Lower lobe of right lung (tissue), 2 donors: Measurements from ENCODE around the gene PCDH1. TPM values are rescaled to one million over a fixed set of nuclear protein-coding genes. Genes with fewer than 3 reads are reported as not detected.
"Not testable (repeated sequence)": the region's sequence is repeated elsewhere in the genome, so short reads cannot be mapped to it uniquely, and the experiment has no call there.

Experiments used
- ATAC-seq, 2 donors: fragments of 200-7000 bp; cut with Tn5 transposase; one replicate each; pipeline ENCODE4 v1.9.1; 2020 to 2022; ENCODE audit warnings: mild to moderate bottlenecking in 2 of 2, moderate library complexity in 2 of 2
- DNase-seq: peaks from one replicate; pipeline ENCODE4 v3.0.0-alpha.2; 2020
- H3K27ac ChIP-seq: fragments of 200-600 bp; one replicate; pipeline ENCODE4 v1.8.0; 2022
- H3K27me3 ChIP-seq: fragments of 200-600 bp; one replicate; pipeline ENCODE4 v1.8.0; 2022; ENCODE audit warnings: low read depth
- H3K36me3 ChIP-seq: fragments of 200-600 bp; one replicate; pipeline ENCODE4 v1.8.0; 2022; ENCODE audit warnings: mild to moderate bottlenecking
- H3K4me1 ChIP-seq: fragments of 200-600 bp; one replicate; pipeline ENCODE4 v1.8.0; 2022
- H3K4me3 ChIP-seq: fragments of 200-600 bp; one replicate; pipeline ENCODE4 v1.8.0; 2022; ENCODE audit warnings: mild to moderate bottlenecking
- H3K9me3 ChIP-seq: fragments of 200-600 bp; one replicate; pipeline ENCODE4 v1.8.0; 2022
- CTCF ChIP-seq: fragments of 200-600 bp; IDR thresholded peaks from one replicate; pipeline ENCODE4 v1.8.0; 2022; ENCODE audit warnings: antibody characterized with exemption, mild to moderate bottlenecking
- intact Hi-C: fragments of 100-400 bp; cut with DNase I; formaldehyde crosslinking; loops from one replicate; pipeline ENCODE4 v1.11.0; 2022
- total RNA-seq: library from RNA; stranded (reverse); fragmentation: NEBNext Ultra II Directional; extraction: Animal tissue kit (Norgen Biotek cat#: 25700); gene quantifications from one replicate; pipeline ENCODE4 v1.2.1, GENCODE V29; 2021
- donor health status: DM: no; HTN: yes; CAD: no; lungs with severe emphysema.

Gene PCDH1
- total RNA-seq, 1 donor from 2014 or later: 55.7 TPM

- no peak overlapping the region for H3K27ac ChIP-seq
- intact Hi-C loops: no loop called here
- no peak for TF ChIP-seq CTCF
- no peaks in the 10 kb centered on the region for H3K36me3 ChIP-seq
- ATAC-seq (peak in 1 of 2 donors; percentile 39), DNase-seq (no peak)
- H3K27me3 ChIP-seq: no peaks in the 10 kb centered on the region
- no peaks in the 10 kb centered on the region for H3K9me3 ChIP-seq
- no peaks in the 10 kb centered on the region for H3K4me1 ChIP-seq
- H3K4me3 ChIP-seq: no peak overlapping the region
Measured at GRCh38 chr5:141898448-141899049, 20.3 kb upstream of the PCDH1 start.

- Histone ChIP-seq H3K27me3 (no peaks in the 10 kb centered on the region), H3K4me3 (no peak overlapping the region), H3K9me3 (no peaks in the 10 kb centered on the region), H3K4me1 (no peaks in the 10 kb centered on the region), H3K27ac (no peak overlapping the region), H3K36me3 (no peaks in the 10 kb centered on the region)
- no peak for TF ChIP-seq CTCF
- ATAC-seq (no peak), DNase-seq (no peak)
- intact Hi-C loops: no loop called here
Measured at GRCh38 chr5:141897425-141897824, 19.2 kb upstream of the PCDH1 start.

- H3K27me3 ChIP-seq, intact Hi-C loops, H3K36me3 ChIP-seq, H3K4me3 ChIP-seq, H3K9me3 ChIP-seq, H3K27ac ChIP-seq, DNase-seq, H3K4me1 ChIP-seq, ATAC-seq: not testable (repeated sequence)
Measured at GRCh38 chr5:141890429-141890828, 12.2 kb upstream of the PCDH1 start.

GRCh38 chr5:141889282-141889871 lies 11.2 kb upstream of the PCDH1 start:
- Histone ChIP-seq H3K4me1 (no peaks in the 10 kb centered on the region), H3K36me3 (no peaks in the 10 kb centered on the region), H3K4me3 (no peak overlapping the region), H3K27me3 (peaks cover 6% of the 10 kb centered on the region), H3K27ac (no peak overlapping the region), H3K9me3 (no peaks in the 10 kb centered on the region)
- TF ChIP-seq CTCF: no peak
- intact Hi-C loops: no loop called here
- DNase-seq: no peak
- ATAC-seq: no peak

- no peaks in the 10 kb centered on the region for H3K36me3 ChIP-seq
- no peak for ATAC-seq
- H3K4me1 ChIP-seq: peaks cover 33% of the 10 kb centered on the region
- H3K4me3 ChIP-seq: no peak overlapping the region
- H3K27me3 ChIP-seq: peaks cover 41% of the 10 kb centered on the region
- no peak for DNase-seq
- TF ChIP-seq CTCF: no peak
- no peak overlapping the region for H3K27ac ChIP-seq
- intact Hi-C loops: no loop called here
- H3K9me3 ChIP-seq: no peaks in the 10 kb centered on the region
Measured at GRCh38 chr5:141883892-141884318, 5.7 kb upstream of the PCDH1 start.

GRCh38 chr5:141883184-141883891 lies 5.1 kb upstream of the PCDH1 start:
- no peak overlapping the region for H3K4me3 ChIP-seq
- peak; percentile 57 for DNase-seq
- intact Hi-C loops: no loop called here
- no peak overlapping the region for H3K27ac ChIP-seq
- peaks cover 41% of the 10 kb centered on the region for H3K27me3 ChIP-seq
- H3K4me1 ChIP-seq: peaks cover 38% of the 10 kb centered on the region
- H3K9me3 ChIP-seq: no peaks in the 10 kb centered on the region
- ATAC-seq: no peak
- no peaks in the 10 kb centered on the region for H3K36me3 ChIP-seq
- TF ChIP-seq CTCF: no peak
